Transverse colon (tissue), 4 donors: ENCODE measurements around the gene FBLN2. TPM values are rescaled to one million over a fixed set of nuclear protein-coding genes. Genes with fewer than 3 reads are reported as not detected.

ENCODE experiments used
- DNase-seq: peaks from one replicate; pipeline ENCODE4 v3.0.0-alpha.2; 2019
- H3K27ac ChIP-seq, 4 donors: fragments of 200-600 bp; sonication (generic); 2 replicates each; pipeline ENCODE4 v1.5.1; 2016 to 2018; ENCODE audit warnings: inconsistent platforms in 4 of 4
- H3K27me3 ChIP-seq: fragments of 200-600 bp; sonication (generic); 2 replicates; pipeline ENCODE4 v1.5.1; 2017; ENCODE audit warnings: inconsistent platforms
- H3K36me3 ChIP-seq, 4 donors: fragments of 200-600 bp; sonication (generic); 2 replicates each; pipeline ENCODE4 v1.5.1; 2017 to 2019; ENCODE audit warnings: inconsistent platforms in 4 of 4
- H3K4me1 ChIP-seq, 4 donors: fragments of 200-600 bp; sonication (generic); 2 replicates each; pipeline ENCODE4 v1.5.1; 2017 to 2020; ENCODE audit warnings: inconsistent platforms in 4 of 4
- H3K4me3 ChIP-seq, 4 donors: fragments of 200-600 bp; sonication (generic); 1 replicate in 1 of 4; 2 replicates in 3 of 4; pipeline versions ENCODE4 v1.5.1 to v1.6.1; 2017 to 2019; ENCODE audit warnings: inconsistent platforms in 4 of 4
- H3K9me3 ChIP-seq, 2 donors: fragments of 200-600 bp; sonication (generic); 2 replicates each; pipeline ENCODE4 v1.5.1; 2017 to 2019; ENCODE audit warnings: inconsistent platforms in 2 of 2
- EP300 ChIP-seq: sonication (generic); formaldehyde crosslinking; IDR thresholded peaks from one replicate; pipeline ENCODE4 v1.6.1; 2017; ENCODE audit warnings: antibody characterized with exemption, low read depth
- POLR2A ChIP-seq: fragments of 450-650 bp; IDR thresholded peaks from one replicate; pipeline ENCODE4 v1.6.1; 2016; ENCODE audit warnings: antibody characterized with exemption, mild to moderate bottlenecking, moderate library complexity
- POLR2AphosphoS5 ChIP-seq, 3 donors: sonication (generic); formaldehyde crosslinking; IDR thresholded peaks; one replicate each; pipeline ENCODE4 v1.6.1; 2016; ENCODE audit warnings: antibody characterized with exemption in 3 of 3
- WGBS, 2 donors: methylation state at CpG; one replicate each; pipeline ENCODE4 v1.1.5; 2018; ENCODE audit warnings: low coverage in 1 of 2; 5-methylcytosine and 5-hydroxymethylcytosine counted together
- in situ Hi-C, 4 donors: fragments of 200-750 bp; cut with MboI; loops; one replicate each; pipeline versions ENCODE4 v1.15.0 to v1.15.1; 2017; ENCODE audit warnings: low sequenced_read_pairs in 3 of 4, low pct_ligation_motif_present in 1 of 4, low pct_unique_long_range_greater_than_20kb in 1 of 4
- intact Hi-C: fragments of 100-400 bp; cut with DNase I; formaldehyde crosslinking; loops from one replicate; pipeline ENCODE4 v1.15.1; 2023; ENCODE audit warnings: low total_unique reads
- total RNA-seq, 4 donors: library from RNA; depleted of rRNA; stranded (reverse); fragments of >200 nt; gene quantifications; one replicate each; pipeline ENCODE4 v1.1.0, GENCODE V29; 2016
- TF ChIP-seq, protein P1 (sequence below), 5 experiments: fragments of 200-600 bp in 3 of 5; fragments of 450-650 bp in 2 of 5; sonication (generic) in 3 of 5; IDR thresholded peaks; 1 replicate in 2 of 5; 2 replicates in 3 of 5; pipeline ENCODE4 v1.5.1; 2016 to 2017; ENCODE audit warnings: antibody characterized with exemption in 5 of 5, inconsistent platforms in 3 of 5, mild to moderate bottlenecking in 2 of 5, moderate library complexity in 1 of 5

The FBLN2 gene
- total RNA-seq, 4 donors from 2014 or later: 23.0 to 51.5 (median 31.4) TPM

DNA sequence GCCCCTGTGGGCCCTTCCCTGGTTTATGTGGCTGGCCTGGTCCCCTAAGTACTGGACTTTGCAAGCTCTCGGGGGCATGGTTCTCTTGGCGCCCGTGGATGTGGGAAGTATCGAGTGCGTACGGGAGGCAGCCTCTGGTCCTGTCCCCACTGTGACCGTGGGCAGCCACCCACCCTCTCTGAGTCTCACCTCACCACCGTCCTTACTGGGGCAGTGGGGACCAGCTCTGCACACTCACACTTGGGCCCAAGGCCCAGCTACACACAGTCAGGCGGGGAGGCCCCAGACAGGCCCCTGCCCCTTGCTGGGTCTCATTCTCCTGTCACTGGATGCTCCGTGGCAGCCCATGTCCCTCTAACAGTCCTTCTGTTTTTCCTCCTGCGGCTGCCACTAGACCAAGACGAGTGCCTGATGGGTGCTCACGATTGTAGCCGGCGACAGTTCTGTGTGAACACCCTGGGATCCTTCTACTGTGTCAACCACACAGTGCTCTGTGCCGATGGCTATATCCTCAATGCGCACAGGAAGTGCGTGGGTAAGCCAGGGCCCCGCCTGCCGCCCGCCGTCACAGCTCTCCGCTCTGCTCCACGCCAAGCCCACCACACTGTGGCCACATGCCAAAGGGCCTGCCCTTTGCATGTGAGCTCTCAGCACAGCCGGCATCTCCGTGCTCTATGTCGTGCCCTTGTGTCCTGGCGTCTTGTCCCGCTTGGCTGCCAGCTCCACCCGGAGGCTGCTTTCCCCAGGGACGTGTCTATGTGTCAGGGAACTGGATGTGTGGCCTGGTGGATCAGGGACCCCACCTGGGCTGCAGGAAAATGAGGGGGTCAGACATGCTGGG lies 72.7 kb downstream of the FBLN2 start:
- intact Hi-C loops: no loop called here
- TF ChIP-seq POLR2A: no peak
- TF ChIP-seq, protein P1, sequence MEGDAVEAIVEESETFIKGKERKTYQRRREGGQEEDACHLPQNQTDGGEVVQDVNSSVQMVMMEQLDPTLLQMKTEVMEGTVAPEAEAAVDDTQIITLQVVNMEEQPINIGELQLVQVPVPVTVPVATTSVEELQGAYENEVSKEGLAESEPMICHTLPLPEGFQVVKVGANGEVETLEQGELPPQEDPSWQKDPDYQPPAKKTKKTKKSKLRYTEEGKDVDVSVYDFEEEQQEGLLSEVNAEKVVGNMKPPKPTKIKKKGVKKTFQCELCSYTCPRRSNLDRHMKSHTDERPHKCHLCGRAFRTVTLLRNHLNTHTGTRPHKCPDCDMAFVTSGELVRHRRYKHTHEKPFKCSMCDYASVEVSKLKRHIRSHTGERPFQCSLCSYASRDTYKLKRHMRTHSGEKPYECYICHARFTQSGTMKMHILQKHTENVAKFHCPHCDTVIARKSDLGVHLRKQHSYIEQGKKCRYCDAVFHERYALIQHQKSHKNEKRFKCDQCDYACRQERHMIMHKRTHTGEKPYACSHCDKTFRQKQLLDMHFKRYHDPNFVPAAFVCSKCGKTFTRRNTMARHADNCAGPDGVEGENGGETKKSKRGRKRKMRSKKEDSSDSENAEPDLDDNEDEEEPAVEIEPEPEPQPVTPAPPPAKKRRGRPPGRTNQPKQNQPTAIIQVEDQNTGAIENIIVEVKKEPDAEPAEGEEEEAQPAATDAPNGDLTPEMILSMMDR (IDR thresholded peaks at IDR 0.05): no peak
- no peak for TF ChIP-seq EP300

DNA sequence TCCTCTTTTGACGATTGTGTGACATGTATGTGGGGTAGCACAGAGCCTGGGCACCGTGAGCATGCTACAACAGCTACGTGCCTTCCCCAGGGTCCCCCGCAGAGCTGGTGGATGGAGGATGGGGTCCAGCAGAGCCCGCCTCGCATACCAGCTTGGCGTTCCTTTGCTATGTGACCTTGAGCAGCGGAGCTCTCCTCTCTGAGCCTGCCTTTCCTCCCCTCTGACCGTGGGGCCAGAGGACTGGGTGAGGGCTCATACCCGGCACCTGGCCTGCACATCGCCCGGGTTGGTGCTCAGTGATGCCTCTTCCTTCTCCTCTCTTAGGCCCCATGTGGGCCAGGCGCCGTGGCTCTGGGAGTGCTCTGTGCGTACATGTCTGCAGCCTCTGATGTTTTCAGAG lies 73.4 kb downstream of the FBLN2 start:
- WGBS, 2 donors: 88% methylated on average over 15 of the region's 15 CpGs; no CpG with 5 or more reads in 1 of the 2 donors
- in situ Hi-C loops: no loop called here
- intact Hi-C loops: no loop called here

More for the DNA sequence above, 72.7 kb downstream of the FBLN2 start:
- no peaks in the 10 kb centered on the region for H3K27me3 ChIP-seq
- 85% methylated on average over 30 of the region's 31 CpGs; no CpG with 5 or more reads in 1 of the 2 donors for WGBS, 2 donors
- H3K4me3 ChIP-seq: no peak overlapping the region
- no peaks in the 10 kb centered on the region for H3K4me1 ChIP-seq
- no peaks in the 10 kb centered on the region for H3K9me3 ChIP-seq
- DNase-seq: no peak
- no peaks in the 10 kb centered on the region for H3K36me3 ChIP-seq
- no peak overlapping the region for H3K27ac ChIP-seq
- in situ Hi-C loops: no loop called here

DNA sequence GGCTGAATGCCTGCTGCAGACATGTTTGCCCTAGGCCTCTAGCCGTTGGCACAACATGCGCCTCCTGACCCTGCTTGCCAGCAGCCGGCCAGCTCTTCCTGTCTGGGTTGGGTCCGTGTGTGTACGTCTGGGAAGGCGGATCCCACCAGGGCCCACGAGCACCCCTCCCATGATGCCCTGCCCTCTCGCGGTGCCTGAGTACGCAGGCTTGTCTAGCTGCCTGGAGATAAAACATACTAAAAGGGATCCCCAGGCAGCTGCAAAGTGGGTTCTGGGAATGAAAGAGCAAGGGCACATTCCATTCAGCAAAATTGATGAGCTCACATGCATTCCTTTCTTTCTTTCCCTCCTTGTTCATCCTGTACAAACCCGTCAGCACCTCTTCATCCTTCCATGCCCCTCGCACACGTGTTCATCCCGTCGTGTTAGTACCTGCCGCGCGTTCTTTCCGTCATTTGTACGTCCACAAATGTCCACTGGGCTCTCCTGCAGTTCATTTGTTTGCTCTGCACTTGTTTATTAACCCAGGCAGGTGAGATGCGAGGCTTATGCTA lies 74.3 kb downstream of the FBLN2 start:
- no peak overlapping the region for H3K4me3 ChIP-seq
- in situ Hi-C loops: no loop called here
- H3K27me3 ChIP-seq: no peaks in the 10 kb centered on the region
- TF ChIP-seq, protein P1 (IDR thresholded peaks at IDR 0.05): no peak
- TF ChIP-seq POLR2AphosphoS5 (IDR thresholded peaks at IDR 0.05) (no peak), EP300 (no peak), POLR2A (no peak)
- no peaks in the 10 kb centered on the region for H3K9me3 ChIP-seq
- DNase-seq: no peak
- no peaks in the 10 kb centered on the region for H3K4me1 ChIP-seq
- intact Hi-C loops: no loop called here
- no peaks in the 10 kb centered on the region for H3K36me3 ChIP-seq
- H3K27ac ChIP-seq: no peak overlapping the region
- 61 to 80% methylated on average over 1 to 21 of the region's 21 CpGs for WGBS, 2 donors

More for the DNA sequence above, 73.4 kb downstream of the FBLN2 start:
- H3K36me3 ChIP-seq: no peaks in the 10 kb centered on the region
- H3K27me3 ChIP-seq: no peaks in the 10 kb centered on the region
- no peaks in the 10 kb centered on the region for H3K4me1 ChIP-seq
- no peaks in the 10 kb centered on the region for H3K9me3 ChIP-seq
- H3K27ac ChIP-seq: no peak overlapping the region
- TF ChIP-seq EP300 (no peak), POLR2AphosphoS5 (IDR thresholded peaks at IDR 0.05) (no peak)
- TF ChIP-seq, protein P1 (IDR thresholded peaks at IDR 0.05): no peak
- DNase-seq: no peak
- H3K4me3 ChIP-seq: no peak overlapping the region

DNA sequence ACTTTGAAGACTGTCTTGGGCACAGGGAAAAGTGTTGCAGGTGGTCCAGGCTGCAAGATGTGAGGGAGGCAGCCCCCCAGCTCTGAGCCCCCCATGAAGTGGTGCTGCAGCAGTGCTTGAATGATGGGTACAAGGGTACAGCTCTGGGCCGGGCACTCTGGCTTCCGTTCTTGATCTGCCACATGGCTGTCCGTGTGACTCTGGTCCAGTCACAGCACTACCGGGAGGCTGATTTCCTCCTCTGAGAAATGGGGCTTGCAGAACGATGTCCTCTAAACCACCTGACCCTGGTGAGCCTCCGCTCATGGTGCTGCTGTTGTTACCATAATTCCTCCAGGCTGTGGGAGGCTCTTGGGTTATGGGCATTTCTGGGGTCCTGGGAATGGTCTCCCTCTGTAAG lies 75.1 kb downstream of the FBLN2 start:
- no peaks in the 10 kb centered on the region for H3K4me1 ChIP-seq
- no peaks in the 10 kb centered on the region for H3K9me3 ChIP-seq
- in situ Hi-C loops: no loop called here
- no peak overlapping the region for H3K4me3 ChIP-seq
- intact Hi-C loops: no loop called here
- TF ChIP-seq EP300: no peak
- no peak for TF ChIP-seq POLR2A
- no peak for TF ChIP-seq POLR2AphosphoS5 (IDR thresholded peaks at IDR 0.05)
- TF ChIP-seq, protein P1 (IDR thresholded peaks at IDR 0.05): no peak
- 89% methylated on average over 1 of the region's 6 CpGs; no CpG with 5 or more reads in 1 of the 2 donors for WGBS, 2 donors
- no peaks in the 10 kb centered on the region for H3K27me3 ChIP-seq
- H3K27ac ChIP-seq: no peak overlapping the region
- no peaks in the 10 kb centered on the region for H3K36me3 ChIP-seq
- DNase-seq: no peak
